ENCODE data around the gene PPP1R37.

DNA sequence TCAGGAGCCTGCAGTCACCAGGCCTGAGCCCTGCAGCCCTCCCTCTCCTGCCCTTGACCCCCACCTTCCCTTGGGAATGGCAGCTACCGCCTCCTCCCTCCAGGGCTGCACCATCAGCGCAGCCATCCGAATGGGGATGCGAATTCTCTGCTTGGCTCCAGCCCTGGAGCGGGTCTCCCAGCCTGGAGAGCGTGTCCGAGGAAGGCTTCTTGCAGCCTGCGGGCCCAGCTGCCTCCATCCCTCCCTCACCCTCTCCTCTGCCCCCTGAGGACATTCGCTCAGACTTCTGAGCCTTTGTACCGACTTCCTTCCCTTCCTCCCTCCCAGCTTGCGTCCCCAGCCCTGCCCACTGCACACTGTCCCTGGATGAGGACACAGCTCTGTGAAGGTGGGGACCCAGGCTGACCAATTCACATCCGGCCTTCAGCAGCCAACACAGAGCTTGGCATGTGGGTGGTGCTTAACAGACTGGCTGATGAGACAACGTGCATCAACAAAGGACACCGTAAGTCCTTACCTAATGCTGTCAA is 73.8 kb downstream of the PPP1R37 start:
- TF ChIP-seq, protein P1, sequence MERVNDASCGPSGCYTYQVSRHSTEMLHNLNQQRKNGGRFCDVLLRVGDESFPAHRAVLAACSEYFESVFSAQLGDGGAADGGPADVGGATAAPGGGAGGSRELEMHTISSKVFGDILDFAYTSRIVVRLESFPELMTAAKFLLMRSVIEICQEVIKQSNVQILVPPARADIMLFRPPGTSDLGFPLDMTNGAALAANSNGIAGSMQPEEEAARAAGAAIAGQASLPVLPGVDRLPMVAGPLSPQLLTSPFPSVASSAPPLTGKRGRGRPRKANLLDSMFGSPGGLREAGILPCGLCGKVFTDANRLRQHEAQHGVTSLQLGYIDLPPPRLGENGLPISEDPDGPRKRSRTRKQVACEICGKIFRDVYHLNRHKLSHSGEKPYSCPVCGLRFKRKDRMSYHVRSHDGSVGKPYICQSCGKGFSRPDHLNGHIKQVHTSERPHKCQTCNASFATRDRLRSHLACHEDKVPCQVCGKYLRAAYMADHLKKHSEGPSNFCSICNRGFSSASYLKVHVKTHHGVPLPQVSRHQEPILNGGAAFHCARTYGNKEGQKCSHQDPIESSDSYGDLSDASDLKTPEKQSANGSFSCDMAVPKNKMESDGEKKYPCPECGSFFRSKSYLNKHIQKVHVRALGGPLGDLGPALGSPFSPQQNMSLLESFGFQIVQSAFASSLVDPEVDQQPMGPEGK (CRISPR knock-in tag; IDR thresholded peaks at IDR 0.05; ENCODE audit: borderline replicate concordance) = no peak
- TF ChIP-seq, protein P2, sequence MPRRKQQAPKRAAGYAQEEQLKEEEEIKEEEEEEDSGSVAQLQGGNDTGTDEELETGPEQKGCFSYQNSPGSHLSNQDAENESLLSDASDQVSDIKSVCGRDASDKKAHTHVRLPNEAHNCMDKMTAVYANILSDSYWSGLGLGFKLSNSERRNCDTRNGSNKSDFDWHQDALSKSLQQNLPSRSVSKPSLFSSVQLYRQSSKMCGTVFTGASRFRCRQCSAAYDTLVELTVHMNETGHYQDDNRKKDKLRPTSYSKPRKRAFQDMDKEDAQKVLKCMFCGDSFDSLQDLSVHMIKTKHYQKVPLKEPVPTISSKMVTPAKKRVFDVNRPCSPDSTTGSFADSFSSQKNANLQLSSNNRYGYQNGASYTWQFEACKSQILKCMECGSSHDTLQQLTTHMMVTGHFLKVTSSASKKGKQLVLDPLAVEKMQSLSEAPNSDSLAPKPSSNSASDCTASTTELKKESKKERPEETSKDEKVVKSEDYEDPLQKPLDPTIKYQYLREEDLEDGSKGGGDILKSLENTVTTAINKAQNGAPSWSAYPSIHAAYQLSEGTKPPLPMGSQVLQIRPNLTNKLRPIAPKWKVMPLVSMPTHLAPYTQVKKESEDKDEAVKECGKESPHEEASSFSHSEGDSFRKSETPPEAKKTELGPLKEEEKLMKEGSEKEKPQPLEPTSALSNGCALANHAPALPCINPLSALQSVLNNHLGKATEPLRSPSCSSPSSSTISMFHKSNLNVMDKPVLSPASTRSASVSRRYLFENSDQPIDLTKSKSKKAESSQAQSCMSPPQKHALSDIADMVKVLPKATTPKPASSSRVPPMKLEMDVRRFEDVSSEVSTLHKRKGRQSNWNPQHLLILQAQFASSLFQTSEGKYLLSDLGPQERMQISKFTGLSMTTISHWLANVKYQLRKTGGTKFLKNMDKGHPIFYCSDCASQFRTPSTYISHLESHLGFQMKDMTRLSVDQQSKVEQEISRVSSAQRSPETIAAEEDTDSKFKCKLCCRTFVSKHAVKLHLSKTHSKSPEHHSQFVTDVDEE (CRISPR knock-in tag; IDR thresholded peaks at IDR 0.05) = no peak
- TF ChIP-seq, protein P3, sequence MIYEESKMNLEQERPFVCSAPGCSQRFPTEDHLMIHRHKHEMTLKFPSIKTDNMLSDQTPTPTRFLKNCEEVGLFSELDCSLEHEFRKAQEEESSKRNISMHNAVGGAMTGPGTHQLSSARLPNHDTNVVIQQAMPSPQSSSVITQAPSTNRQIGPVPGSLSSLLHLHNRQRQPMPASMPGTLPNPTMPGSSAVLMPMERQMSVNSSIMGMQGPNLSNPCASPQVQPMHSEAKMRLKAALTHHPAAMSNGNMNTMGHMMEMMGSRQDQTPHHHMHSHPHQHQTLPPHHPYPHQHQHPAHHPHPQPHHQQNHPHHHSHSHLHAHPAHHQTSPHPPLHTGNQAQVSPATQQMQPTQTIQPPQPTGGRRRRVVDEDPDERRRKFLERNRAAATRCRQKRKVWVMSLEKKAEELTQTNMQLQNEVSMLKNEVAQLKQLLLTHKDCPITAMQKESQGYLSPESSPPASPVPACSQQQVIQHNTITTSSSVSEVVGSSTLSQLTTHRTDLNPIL (CRISPR knock-in tag; IDR thresholded peaks at IDR 0.05; ENCODE audit: low read depth) = no peak
- TF ChIP-seq ARNTL (CRISPR knock-in tag; IDR thresholded peaks at IDR 0.05; ENCODE audit: borderline replicate concordance, low read depth) = no peak
- TF ChIP-seq ZNF70 (CRISPR knock-in tag; IDR thresholded peaks at IDR 0.05) = no peak
- TF ChIP-seq ESRRG (CRISPR knock-in tag; IDR thresholded peaks at IDR 0.05) = no peak
- no peak for TF ChIP-seq SNAI2 (CRISPR knock-in tag; IDR thresholded peaks at IDR 0.05)
- TF ChIP-seq, protein P4, sequence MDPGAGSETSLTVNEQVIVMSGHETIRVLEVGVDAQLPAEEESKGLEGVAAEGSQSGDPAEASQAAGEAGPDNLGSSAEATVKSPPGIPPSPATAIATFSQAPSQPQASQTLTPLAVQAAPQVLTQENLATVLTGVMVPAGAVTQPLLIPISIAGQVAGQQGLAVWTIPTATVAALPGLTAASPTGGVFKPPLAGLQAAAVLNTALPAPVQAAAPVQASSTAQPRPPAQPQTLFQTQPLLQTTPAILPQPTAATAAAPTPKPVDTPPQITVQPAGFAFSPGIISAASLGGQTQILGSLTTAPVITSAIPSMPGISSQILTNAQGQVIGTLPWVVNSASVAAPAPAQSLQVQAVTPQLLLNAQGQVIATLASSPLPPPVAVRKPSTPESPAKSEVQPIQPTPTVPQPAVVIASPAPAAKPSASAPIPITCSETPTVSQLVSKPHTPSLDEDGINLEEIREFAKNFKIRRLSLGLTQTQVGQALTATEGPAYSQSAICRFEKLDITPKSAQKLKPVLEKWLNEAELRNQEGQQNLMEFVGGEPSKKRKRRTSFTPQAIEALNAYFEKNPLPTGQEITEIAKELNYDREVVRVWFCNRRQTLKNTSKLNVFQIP (CRISPR knock-in tag; IDR thresholded peaks at IDR 0.05; ENCODE audit: borderline replicate concordance, low read depth) = no peak
- no peak for TF ChIP-seq ZFP30 (CRISPR knock-in tag; IDR thresholded peaks at IDR 0.05)
- TF ChIP-seq ZFP3 (CRISPR knock-in tag; IDR thresholded peaks at IDR 0.05) = no peak
- TF ChIP-seq PPARA (CRISPR knock-in tag; IDR thresholded peaks at IDR 0.05; ENCODE audit: borderline replicate concordance) = no peak
- TF ChIP-seq ZC3H10 (CRISPR knock-in tag; IDR thresholded peaks at IDR 0.05) = no peak
- TF ChIP-seq GLIS3 (CRISPR knock-in tag; IDR thresholded peaks at IDR 0.05) = no peak
- TF ChIP-seq ZNF8 (CRISPR knock-in tag; IDR thresholded peaks at IDR 0.05) = no peak
